Transverse colon (tissue), 4 donors: ENCODE results near the gene CYP51A1.

Experiments
- EP300 ChIP-seq: sonication (generic); formaldehyde crosslinking; IDR thresholded peaks from one replicate; pipeline ENCODE4 v1.6.1; 2017; ENCODE audit warnings: antibody characterized with exemption, low read depth
- POLR2A ChIP-seq: fragments of 450-650 bp; IDR thresholded peaks from one replicate; pipeline ENCODE4 v1.6.1; 2016; ENCODE audit warnings: antibody characterized with exemption, mild to moderate bottlenecking, moderate library complexity
- POLR2AphosphoS5 ChIP-seq, 3 donors: sonication (generic); formaldehyde crosslinking; IDR thresholded peaks; one replicate each; pipeline ENCODE4 v1.6.1; 2016; ENCODE audit warnings: antibody characterized with exemption in 3 of 3
- TF ChIP-seq, protein P1 (sequence below), 5 experiments: fragments of 200-600 bp in 3 of 5; fragments of 450-650 bp in 2 of 5; sonication (generic) in 3 of 5; IDR thresholded peaks; 1 replicate in 2 of 5; 2 replicates in 3 of 5; pipeline ENCODE4 v1.5.1; 2016 to 2017; ENCODE audit warnings: antibody characterized with exemption in 5 of 5, inconsistent platforms in 3 of 5, mild to moderate bottlenecking in 2 of 5, moderate library complexity in 1 of 5

- no peak for TF ChIP-seq EP300
- TF ChIP-seq, protein P1, sequence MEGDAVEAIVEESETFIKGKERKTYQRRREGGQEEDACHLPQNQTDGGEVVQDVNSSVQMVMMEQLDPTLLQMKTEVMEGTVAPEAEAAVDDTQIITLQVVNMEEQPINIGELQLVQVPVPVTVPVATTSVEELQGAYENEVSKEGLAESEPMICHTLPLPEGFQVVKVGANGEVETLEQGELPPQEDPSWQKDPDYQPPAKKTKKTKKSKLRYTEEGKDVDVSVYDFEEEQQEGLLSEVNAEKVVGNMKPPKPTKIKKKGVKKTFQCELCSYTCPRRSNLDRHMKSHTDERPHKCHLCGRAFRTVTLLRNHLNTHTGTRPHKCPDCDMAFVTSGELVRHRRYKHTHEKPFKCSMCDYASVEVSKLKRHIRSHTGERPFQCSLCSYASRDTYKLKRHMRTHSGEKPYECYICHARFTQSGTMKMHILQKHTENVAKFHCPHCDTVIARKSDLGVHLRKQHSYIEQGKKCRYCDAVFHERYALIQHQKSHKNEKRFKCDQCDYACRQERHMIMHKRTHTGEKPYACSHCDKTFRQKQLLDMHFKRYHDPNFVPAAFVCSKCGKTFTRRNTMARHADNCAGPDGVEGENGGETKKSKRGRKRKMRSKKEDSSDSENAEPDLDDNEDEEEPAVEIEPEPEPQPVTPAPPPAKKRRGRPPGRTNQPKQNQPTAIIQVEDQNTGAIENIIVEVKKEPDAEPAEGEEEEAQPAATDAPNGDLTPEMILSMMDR (IDR thresholded peaks at IDR 0.05) = no peak
- no peak for TF ChIP-seq POLR2A
- no peak for TF ChIP-seq POLR2AphosphoS5 (IDR thresholded peaks at IDR 0.05)
Observed at GRCh38 chr7:92156990-92157389, 22.7 kb upstream of the CYP51A1 start.
